Measurements from ENCODE around the gene WDHD1. TPM values are rescaled to one million over a fixed set of nuclear protein-coding genes. Genes with fewer than 3 reads are reported as not detected.
"Not testable (repeated sequence)": the region's sequence is repeated elsewhere in the genome, so short reads cannot be mapped to it uniquely, and the experiment has no call there.

WDHD1 gene
- polyA plus RNA-seq, 3 donors: 0.19 to 0.37 (median 0.30) TPM

DNA sequence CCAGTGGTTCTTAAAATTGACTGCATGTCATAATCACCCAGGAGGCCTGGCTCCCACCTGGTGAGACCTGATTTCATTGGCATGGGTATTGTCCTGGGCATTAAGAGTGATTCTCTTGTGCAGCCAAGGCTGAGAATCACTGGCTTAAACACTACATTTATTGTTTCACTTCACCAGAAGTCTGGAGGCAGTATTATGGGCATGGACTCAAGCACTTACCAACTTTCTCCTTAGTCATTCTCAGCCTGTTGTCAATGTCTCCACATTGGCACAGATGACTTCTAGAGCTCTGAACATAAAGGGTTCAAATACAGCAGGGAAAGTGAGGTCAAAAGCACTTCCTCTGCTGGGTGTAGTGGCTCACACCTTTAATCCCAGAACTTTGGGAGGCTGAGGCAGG is 98.7 kb downstream of the WDHD1 start:
- H3K4me3 Mint-ChIP-seq: no peak overlapping the region
- no peaks in the 10 kb centered on the region for H3K9me3 ChIP-seq (replicated peaks in 1 of 2; ENCODE audit: control insufficient read depth in 1 of 2, insufficient read depth in 1 of 2, low read length in 2 of 2)
- no peak overlapping the region for H3K27ac ChIP-seq (ENCODE audit: low read depth in 1 of 2, low read length in 2 of 2)
- TF ChIP-seq, protein P1, sequence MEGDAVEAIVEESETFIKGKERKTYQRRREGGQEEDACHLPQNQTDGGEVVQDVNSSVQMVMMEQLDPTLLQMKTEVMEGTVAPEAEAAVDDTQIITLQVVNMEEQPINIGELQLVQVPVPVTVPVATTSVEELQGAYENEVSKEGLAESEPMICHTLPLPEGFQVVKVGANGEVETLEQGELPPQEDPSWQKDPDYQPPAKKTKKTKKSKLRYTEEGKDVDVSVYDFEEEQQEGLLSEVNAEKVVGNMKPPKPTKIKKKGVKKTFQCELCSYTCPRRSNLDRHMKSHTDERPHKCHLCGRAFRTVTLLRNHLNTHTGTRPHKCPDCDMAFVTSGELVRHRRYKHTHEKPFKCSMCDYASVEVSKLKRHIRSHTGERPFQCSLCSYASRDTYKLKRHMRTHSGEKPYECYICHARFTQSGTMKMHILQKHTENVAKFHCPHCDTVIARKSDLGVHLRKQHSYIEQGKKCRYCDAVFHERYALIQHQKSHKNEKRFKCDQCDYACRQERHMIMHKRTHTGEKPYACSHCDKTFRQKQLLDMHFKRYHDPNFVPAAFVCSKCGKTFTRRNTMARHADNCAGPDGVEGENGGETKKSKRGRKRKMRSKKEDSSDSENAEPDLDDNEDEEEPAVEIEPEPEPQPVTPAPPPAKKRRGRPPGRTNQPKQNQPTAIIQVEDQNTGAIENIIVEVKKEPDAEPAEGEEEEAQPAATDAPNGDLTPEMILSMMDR (IDR thresholded peaks at IDR 0.05): no peak
- intact Hi-C loops (cut with micrococcal nuclease): no loop called here
- no peaks in the 10 kb centered on the region for H3K27me3 ChIP-seq (ENCODE audit: control insufficient read depth in 2 of 2, insufficient read depth in 2 of 2, low read length in 2 of 2)
- H3K9me3 Mint-ChIP-seq: no peaks in the 10 kb centered on the region
- no peaks in the 10 kb centered on the region for H3K4me1 ChIP-seq (ENCODE audit: control insufficient read depth in 1 of 2, insufficient read depth in 2 of 2, low read length in 2 of 2)
- H3K4me3 ChIP-seq (replicated peaks in 1 of 3; ENCODE audit: low read depth in 2 of 3, low read length in 3 of 3): no peak overlapping the region
- H3K79me2 ChIP-seq (ENCODE audit: insufficient read depth, low read length): no peaks in the 10 kb centered on the region
- H3K27me3 Mint-ChIP-seq (ENCODE audit: low read depth in 3 of 3): peaks cover 0 to 4% (median 2%) of the 10 kb centered on the region in 3 donors
- no peaks in the 10 kb centered on the region for H4K20me1 ChIP-seq (ENCODE audit: insufficient read depth, low read length)
- no peak overlapping the region for H2AFZ ChIP-seq (ENCODE audit: insufficient read depth, low read depth, low read length, poor library complexity, severe bottlenecking)
- H3K36me3 ChIP-seq (replicated peaks in 1 of 2; ENCODE audit: control insufficient read depth in 1 of 2, insufficient read depth in 2 of 2, low read length in 2 of 2): no peaks in the 10 kb centered on the region
- H3K4me1 Mint-ChIP-seq: peaks cover 7% of the 10 kb centered on the region
- H3K9ac ChIP-seq (ENCODE audit: insufficient read depth, low read length, poor library complexity, severe bottlenecking): no peak overlapping the region
- no peaks in the 10 kb centered on the region for H3K36me3 Mint-ChIP-seq
- H3K27ac Mint-ChIP-seq: no peak overlapping the region
- H3K4me2 ChIP-seq (replicated peaks; ENCODE audit: extremely low read depth, low read length, poor library complexity, severe bottlenecking): no peak overlapping the region
- DNase-seq: no peak

DNA sequence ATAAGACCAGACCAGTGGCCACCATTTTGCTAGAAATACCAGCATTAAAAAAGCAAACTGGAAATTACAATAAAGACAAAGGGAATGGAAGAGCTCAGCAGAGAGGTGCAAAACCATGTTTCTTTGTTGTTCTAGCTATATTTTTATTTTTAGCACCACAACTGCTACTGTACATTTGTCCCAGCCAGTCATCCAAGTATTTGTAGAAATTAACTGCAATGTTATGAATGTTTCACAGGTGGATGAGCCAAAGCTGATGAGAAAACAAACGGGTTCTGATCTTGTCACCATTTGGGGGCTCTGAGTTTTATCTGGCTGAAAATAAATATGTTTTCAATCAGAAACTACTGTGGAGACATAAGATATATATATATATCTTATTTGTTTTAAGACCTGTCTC is 99.3 kb downstream of the WDHD1 start:
- Histone ChIP-seq H3K27ac (ENCODE audit: low read depth in 1 of 2, low read length in 2 of 2) (no peak overlapping the region), H3K4me2 (replicated peaks; ENCODE audit: extremely low read depth, low read length, poor library complexity, severe bottlenecking) (no peak overlapping the region), H3K9me3 (replicated peaks in 1 of 2; ENCODE audit: control insufficient read depth in 1 of 2, insufficient read depth in 1 of 2, low read length in 2 of 2) (no peaks in the 10 kb centered on the region), H2AFZ (ENCODE audit: insufficient read depth, low read depth, low read length, poor library complexity, severe bottlenecking) (no peak overlapping the region), H3K36me3 (replicated peaks in 1 of 2; ENCODE audit: control insufficient read depth in 1 of 2, insufficient read depth in 2 of 2, low read length in 2 of 2) (no peaks in the 10 kb centered on the region), H3K4me3 (replicated peaks in 1 of 3; ENCODE audit: low read depth in 2 of 3, low read length in 3 of 3) (no peak overlapping the region), H3K27me3 (ENCODE audit: control insufficient read depth in 2 of 2, insufficient read depth in 2 of 2, low read length in 2 of 2) (no peaks in the 10 kb centered on the region), H3K4me1 (ENCODE audit: control insufficient read depth in 1 of 2, insufficient read depth in 2 of 2, low read length in 2 of 2) (no peaks in the 10 kb centered on the region), H3K79me2 (ENCODE audit: insufficient read depth, low read length) (no peaks in the 10 kb centered on the region), H4K20me1 (ENCODE audit: insufficient read depth, low read length) (no peaks in the 10 kb centered on the region), H3K9ac (ENCODE audit: insufficient read depth, low read length, poor library complexity, severe bottlenecking) (no peak overlapping the region)
- TF ChIP-seq, protein P1 (IDR thresholded peaks at IDR 0.05): no peak
- no peak overlapping the region for H3K27ac Mint-ChIP-seq
- peaks cover 0 to 4% (median 2%) of the 10 kb centered on the region in 3 donors for H3K27me3 Mint-ChIP-seq (ENCODE audit: low read depth in 3 of 3)
- intact Hi-C loops (cut with micrococcal nuclease): no loop called here
- no peaks in the 10 kb centered on the region for H3K9me3 Mint-ChIP-seq
- no peak for DNase-seq
- no peak overlapping the region for H3K4me3 Mint-ChIP-seq
- no CpG with 5 or more reads among the region's 1 CpG for WGBS (ENCODE audit: insufficient coverage)
- H3K4me1 Mint-ChIP-seq: peaks cover 7% of the 10 kb centered on the region
- H3K36me3 Mint-ChIP-seq: no peaks in the 10 kb centered on the region

DNA sequence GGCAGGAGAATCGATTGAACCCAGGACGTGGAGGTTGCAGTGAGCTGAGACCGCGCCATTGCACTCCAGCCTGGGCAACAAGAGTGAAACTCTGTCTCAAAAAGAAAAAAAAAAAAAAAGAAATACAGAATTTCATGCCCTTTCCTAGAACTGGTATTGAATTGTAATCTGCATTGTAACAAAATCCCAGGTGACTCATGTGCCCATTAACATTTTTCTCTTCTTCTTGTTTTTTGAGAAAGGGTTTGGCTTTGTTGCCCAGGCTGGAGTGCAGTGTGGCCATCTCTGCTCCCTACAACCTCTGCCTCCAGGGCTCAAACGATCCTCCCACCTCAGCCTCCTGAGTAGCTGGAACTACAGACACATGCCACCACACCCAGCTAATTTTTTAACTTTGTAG is 100.3 kb downstream of the WDHD1 start:
- H3K79me2 ChIP-seq (ENCODE audit: insufficient read depth, low read length); H3K9me3 Mint-ChIP-seq; H3K9ac ChIP-seq (ENCODE audit: insufficient read depth, low read length, poor library complexity, severe bottlenecking); H3K27me3 ChIP-seq (ENCODE audit: control insufficient read depth in 2 of 2, insufficient read depth in 2 of 2, low read length in 2 of 2); H3K36me3 Mint-ChIP-seq; DNase-seq; H3K4me3 ChIP-seq (replicated peaks in 1 of 3; ENCODE audit: low read depth in 2 of 3, low read length in 3 of 3); H3K4me1 Mint-ChIP-seq; H3K36me3 ChIP-seq (replicated peaks in 1 of 2; ENCODE audit: control insufficient read depth in 1 of 2, insufficient read depth in 2 of 2, low read length in 2 of 2); H3K4me2 ChIP-seq (replicated peaks; ENCODE audit: extremely low read depth, low read length, poor library complexity, severe bottlenecking); H3K4me3 Mint-ChIP-seq; H3K27ac ChIP-seq (ENCODE audit: low read depth in 1 of 2, low read length in 2 of 2); intact Hi-C loops (cut with micrococcal nuclease); H3K4me1 ChIP-seq (ENCODE audit: control insufficient read depth in 1 of 2, insufficient read depth in 2 of 2, low read length in 2 of 2); H4K20me1 ChIP-seq (ENCODE audit: insufficient read depth, low read length); H3K27ac Mint-ChIP-seq; H3K9me3 ChIP-seq (replicated peaks in 1 of 2; ENCODE audit: control insufficient read depth in 1 of 2, insufficient read depth in 1 of 2, low read length in 2 of 2); H3K27me3 Mint-ChIP-seq (ENCODE audit: low read depth in 3 of 3); H2AFZ ChIP-seq (ENCODE audit: insufficient read depth, low read depth, low read length, poor library complexity, severe bottlenecking): not testable (repeated sequence)
- WGBS (ENCODE audit: insufficient coverage): 100% methylated on average over 1 of the region's 5 CpGs
